Right ventricle myocardium superior (tissue), 1 donor: Measurements from ENCODE around the gene UGP2. TPM values are rescaled to one million over a fixed set of nuclear protein-coding genes. Genes with fewer than 3 reads are reported as not detected.
A peak's percentile ranks its signal among the peaks of the same experiment; 100 is the strongest.
"Not testable (repeated sequence)": the region's sequence is repeated elsewhere in the genome, so short reads cannot be mapped to it uniquely, and the experiment has no call there.

ENCODE experiments used
- ATAC-seq: fragments of 200-7000 bp; cut with Tn5 transposase; one replicate; pipeline ENCODE4 v1.9.1; 2020; ENCODE audit warnings: mild to moderate bottlenecking; ENCODE audit not compliant: poor library complexity
- DNase-seq: peaks from one replicate; pipeline ENCODE4 v3.0.0-alpha.2; 2020
- intact Hi-C: fragments of 100-400 bp; cut with DNase I; formaldehyde crosslinking; loops from one replicate; pipeline ENCODE4 v1.11.2; 2022
- total RNA-seq: library from RNA; stranded (reverse); fragmentation: NEBNext Ultra II Directional; extraction: Animal tissue kit (Norgen Biotek cat#: 25700); gene quantifications from one replicate; pipeline ENCODE4 v1.2.1, GENCODE V29; 2021
- donor health status: DM: no; HTN: yes; CAD: no; lungs with severe emphysema.

Gene UGP2
- total RNA-seq, 1 donor from 2014 or later = 307 TPM

- DNase-seq (no peak), ATAC-seq (no peak)
- intact Hi-C loops = no loop called here
Observed at GRCh38 chr2:63831176-63831575, 10.5 kb upstream of the UGP2 start.

GRCh38 chr2:63834401-63834800 is 7.3 kb upstream of the UGP2 start:
- ATAC-seq = no peak
- intact Hi-C loops = no loop called here
- no peak for DNase-seq

DNA sequence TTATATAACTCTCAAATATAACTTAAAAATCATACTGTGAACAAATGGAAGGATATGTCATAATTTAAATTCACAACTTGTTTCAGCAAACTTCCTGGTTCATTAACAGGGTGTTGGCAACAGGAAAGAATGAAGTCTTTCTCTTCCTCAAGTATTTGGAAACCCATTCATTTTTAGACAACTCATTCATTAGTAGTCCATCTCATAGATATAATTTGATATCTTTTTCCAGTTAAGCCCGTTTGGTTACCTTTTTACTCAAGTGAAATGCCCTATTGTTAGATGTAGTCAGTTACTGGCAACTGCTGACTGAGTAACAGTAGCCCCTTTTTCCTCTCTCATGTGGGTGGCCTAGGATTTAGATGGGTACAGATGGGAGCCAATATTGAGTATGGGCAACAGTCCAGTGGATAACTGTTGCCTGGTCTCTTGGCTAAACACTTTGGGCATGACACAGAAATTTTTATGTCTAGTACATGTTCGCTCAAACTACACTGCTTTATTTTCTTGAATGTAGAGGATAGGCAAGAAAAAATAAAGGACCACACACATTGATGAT is 4.6 kb upstream of the UGP2 start:
- ATAC-seq (no peak), DNase-seq (no peak)
- intact Hi-C loops = no loop called here

GRCh38 chr2:63840081-63840784 is 1.5 kb upstream of the UGP2 start:
- intact Hi-C loops = loop anchor here (5.0 kb wide), 1 partner anchor 143 kb away; no protein-coding TSS in a partner anchor
- DNase-seq (no peak), ATAC-seq (peak; percentile 4)

- intact Hi-C loops = loop anchor here (5.0 kb wide), 1 partner anchor 144 kb away; no protein-coding TSS in a partner anchor
- DNase-seq = peak; percentile 100
Observed at GRCh38 chr2:63840785-63841253, 877 bp upstream of the UGP2 start.

DNA sequence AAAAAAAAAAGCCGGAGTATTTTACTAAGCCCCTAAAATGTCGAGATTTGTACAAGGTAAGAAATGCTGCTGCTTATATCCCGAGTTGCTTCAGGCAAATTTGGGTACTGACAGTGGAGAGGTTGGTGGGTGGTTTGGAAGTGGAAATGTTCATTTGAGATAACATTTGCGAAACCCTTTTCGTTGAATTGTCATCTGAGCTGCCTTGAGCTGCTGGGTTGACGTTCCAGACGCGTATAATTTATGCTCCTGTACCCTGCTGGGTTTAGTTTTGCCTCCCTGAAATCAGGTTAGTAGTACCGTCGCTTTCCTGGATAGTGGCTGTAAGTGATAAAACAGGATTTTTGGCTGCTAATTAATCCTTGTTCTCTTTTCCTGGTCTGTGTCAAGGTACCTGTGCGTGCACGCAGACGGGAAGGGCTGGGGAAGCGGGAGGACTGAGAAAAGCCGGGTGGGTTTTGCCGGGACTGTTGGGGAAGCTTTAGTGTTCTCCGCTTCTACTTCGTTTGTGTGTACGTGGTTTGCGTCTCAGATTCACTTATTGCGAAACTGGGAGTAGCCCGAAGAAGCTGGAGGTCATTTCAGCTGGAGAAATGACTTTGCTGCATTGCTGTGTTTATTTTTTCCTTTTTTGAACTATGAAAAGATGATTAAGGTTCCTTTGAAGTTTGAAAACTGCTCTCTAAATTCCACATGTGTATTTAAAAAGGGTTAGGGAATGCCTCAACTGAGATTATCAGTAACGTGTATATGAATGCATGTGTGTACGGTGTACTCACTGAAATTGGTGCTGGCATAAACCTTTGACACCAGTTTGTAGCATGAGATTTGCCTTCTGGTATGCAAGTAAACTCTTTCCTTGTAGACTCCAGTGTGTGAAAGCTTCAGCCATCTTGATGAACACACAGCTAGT is 709 bp downstream of the UGP2 start:
- intact Hi-C loops = loop anchor here (5.0 kb wide), 1 partner anchor 145 kb away; no protein-coding TSS in a partner anchor
- DNase-seq (no peak), ATAC-seq (peak; percentile 23)

More at GRCh38 chr2:63840785-63841253, 877 bp upstream of the UGP2 start:
- ATAC-seq = peak; percentile 93

- ATAC-seq (no peak), DNase-seq (no peak)
- intact Hi-C loops = loop anchor here (5.0 kb wide), 1 partner anchor 146 kb away; no protein-coding TSS in a partner anchor
Observed at GRCh38 chr2:63843093-63843492, 1.4 kb downstream of the UGP2 start.

DNA sequence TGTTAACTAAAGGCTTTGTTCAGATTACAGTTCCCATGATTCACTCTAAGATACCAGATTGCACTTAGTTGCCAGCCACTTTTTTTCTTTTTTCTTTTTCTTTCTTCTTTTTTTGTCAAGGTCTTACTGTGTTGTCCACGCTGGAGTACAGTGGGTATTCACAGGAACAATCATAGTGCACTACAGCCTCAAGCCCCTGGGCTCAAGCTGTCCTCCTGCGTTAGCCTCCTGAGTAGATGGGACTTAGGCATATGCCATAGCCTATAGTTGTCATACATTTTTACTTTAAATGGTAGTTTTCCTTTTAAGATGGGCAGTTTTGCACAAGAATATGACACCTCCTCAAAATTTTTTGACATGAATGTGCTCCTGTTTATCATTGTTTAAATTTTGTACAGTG is 2.1 kb downstream of the UGP2 start:
- DNase-seq = no peak
- ATAC-seq = no peak
- intact Hi-C loops = loop anchor here (5.0 kb wide), 1 partner anchor 146 kb away; no protein-coding TSS in a partner anchor

DNA sequence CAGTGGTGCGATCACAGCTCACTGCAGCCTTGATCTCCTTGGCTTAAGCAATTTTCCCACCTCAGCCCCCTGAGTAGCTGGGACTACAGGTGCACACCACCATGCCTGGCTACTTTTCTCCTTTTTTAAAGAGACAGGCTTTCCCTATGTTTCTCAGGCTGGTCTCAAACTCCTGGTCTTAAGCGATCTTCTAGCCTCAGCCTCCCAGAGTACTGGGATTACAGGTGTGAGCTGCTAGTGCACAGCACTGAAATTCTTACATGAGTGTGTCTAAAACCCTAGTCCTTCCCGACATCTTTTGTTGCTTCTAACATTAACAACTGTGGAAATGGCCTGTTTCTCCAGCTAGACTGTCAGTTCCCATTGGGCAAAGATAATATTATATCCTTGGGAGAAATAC is 2.9 kb downstream of the UGP2 start:
- ATAC-seq (no peak), DNase-seq (no peak)
- intact Hi-C loops = loop anchor here (5.0 kb wide), 1 partner anchor 147 kb away; no protein-coding TSS in a partner anchor

- ATAC-seq (no peak), DNase-seq (no peak)
- intact Hi-C loops = no loop called here
Observed at GRCh38 chr2:63845866-63846265, 4.2 kb downstream of the UGP2 start.

DNA sequence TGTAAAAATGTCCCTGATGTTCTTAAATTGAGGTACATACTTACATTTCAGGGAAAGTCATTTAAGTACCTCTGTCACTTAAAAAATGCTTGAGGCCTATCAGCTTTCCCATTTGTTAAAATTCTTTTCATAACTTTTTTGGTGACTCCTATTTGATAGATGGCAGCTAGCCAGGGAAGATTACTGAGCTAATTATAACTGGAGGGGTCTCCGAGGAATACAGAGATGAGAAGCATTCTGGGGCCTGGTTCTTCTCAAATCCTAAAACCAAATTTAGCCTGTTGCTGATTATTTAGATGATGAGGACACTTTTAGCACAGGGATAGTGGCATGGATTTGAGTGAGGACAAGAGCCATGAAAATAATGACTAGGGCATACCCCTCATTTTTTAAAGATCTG is 4.8 kb downstream of the UGP2 start:
- ATAC-seq (peak; percentile 28), DNase-seq (no peak)
- intact Hi-C loops = no loop called here

DNA sequence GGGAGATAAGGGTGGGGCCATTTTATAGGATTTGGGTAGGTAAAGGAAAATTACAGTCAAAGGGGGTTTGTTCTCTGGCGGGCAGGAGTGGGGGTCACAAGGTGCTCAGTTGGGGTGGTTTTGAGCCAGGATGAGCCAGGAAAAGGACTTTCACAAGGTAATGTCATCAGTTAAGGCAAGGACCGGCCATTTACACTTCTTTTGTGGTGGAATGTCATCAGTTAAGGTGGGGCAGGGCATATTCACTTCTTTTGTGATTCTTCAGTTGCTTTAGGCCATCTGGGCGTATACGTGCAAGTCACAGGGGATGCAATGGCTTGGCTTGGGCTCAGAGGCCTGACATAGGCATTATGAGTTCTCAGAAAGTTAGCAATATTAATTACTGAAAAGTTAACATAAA is 5.9 kb downstream of the UGP2 start:
- intact Hi-C loops, DNase-seq, ATAC-seq: not testable (repeated sequence)

DNA sequence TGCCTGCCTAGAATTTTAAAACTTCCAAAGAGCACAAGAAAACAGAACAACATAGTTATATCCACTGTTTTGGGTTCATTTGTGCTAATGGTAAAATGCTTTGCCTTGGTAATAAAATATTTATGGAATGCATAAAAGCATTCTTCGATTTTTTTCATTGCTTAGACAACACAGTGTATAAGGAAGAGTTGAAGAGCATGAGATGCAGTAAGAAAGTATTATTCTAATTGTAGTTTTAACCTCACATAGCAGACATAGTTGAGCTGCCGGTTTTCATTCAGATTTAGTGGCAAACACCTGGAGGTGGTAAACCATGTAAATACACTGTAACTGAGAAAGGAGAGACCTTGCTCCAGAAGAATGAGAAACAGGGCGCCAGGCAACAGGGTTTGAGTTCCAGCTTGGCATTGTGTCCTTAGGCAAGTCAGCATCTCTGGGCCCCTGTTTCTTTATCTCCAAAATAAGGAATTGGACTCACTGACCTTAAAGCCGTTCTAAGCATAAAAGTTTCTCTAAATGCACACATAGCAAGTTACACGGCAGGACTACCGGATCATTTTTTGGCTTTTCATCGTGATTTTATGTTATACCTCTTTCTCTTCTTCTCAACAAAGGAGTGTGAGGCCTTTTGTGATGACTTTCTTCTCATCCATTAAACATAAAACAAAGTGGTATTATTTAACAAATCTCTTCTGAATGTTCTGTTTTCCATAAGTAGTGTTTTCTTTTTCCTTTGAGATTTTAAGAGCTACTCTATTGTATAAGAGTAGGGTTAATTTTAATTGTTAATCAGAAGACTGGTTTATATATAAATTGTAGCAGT is 7.9 kb downstream of the UGP2 start:
- no peak for ATAC-seq
- DNase-seq = no peak
- intact Hi-C loops = no loop called here

DNA sequence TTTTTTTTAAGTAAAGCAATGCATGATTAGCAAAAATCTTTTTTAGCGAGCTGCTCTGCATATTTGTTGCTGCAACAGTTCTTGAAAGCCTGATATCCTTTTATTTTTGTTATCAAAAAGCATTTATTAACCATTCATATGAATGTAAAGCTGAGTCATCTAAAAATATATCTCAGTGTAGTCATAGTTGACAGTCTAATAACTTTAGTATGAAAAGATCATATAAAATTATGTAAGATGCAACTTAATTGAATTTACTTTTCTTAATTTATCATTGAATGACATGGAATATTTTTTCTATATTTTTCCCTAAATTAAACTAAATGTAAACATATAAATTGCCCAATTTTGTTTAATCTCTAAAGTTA is 8.5 kb downstream of the UGP2 start:
- no peak for DNase-seq
- intact Hi-C loops = no loop called here
- no peak for ATAC-seq

GRCh38 chr2:63850649-63851048 is 9.0 kb downstream of the UGP2 start:
- no peak for ATAC-seq
- DNase-seq = no peak
- intact Hi-C loops = no loop called here

- DNase-seq (no peak), ATAC-seq (no peak)
- intact Hi-C loops = no loop called here
Observed at GRCh38 chr2:63851691-63852311, 10.1 kb downstream of the UGP2 start.

GRCh38 chr2:63853527-63854310 is 12.0 kb downstream of the UGP2 start:
- ATAC-seq (peak; percentile 26), DNase-seq (no peak)

More at GRCh38 chr2:63853527-63854310, 12.0 kb downstream of the UGP2 start:
- intact Hi-C loops = no loop called here
